AG08396 (cell line): ENCODE measurements around the gene IFI44.

Experiments used
- DNase-seq: peaks from one replicate; pipeline ENCODE4 v3.0.0; 2012; ENCODE audit warnings: low spot score, mixed read lengths

IFI44 gene

DNA sequence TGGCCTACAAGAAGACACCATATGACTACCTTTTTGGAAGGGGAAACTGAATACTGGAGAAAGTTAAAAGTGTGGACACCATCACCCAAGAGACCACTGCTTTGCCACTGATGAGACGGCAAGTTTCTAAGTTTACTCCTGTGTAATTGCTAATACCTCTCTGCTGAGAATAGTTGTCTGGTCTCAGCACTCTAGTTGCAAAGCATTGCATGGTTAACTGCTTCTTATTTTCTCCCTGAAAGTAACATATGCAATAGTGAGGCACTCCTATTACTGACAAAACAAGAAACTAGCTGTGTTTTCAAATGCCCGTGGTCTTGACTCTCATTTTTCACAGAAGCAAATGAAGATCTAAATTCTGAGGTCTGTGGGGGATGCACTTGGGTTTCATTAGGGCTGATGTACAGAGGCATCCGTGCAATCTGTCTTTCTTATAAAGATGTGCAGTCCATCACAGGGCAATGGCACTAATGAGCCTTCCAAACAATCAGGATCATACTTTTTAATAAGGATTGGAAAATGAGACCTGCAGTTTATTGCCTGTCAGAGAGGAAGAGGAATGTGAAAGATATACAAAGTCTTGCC, 62.9 kb downstream of the IFI44 start:
- no peak for DNase-seq

DNA sequence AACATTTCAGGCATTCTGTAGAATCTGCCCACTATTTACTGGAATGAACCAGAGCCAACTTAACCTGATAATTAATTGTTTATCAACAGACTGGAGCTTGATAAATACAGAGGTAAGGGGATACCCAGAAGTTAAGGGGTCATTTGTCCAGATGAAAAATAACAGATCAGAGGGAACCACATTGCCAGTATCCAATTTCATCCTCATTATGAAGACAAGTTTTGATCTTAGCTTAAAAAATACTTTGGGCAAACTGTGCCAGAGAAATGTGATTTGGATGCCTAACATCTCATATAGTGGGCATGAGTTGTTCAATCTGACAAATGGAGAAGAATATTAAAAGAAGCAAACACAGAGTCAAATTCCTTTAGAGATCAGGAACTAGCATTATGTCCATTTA, 63.7 kb downstream of the IFI44 start:
- no peak for DNase-seq
